PC-9 (cell line): Measurements from ENCODE around the gene SEMA6A. TPM values are rescaled to one million over a fixed set of nuclear protein-coding genes. Genes with fewer than 3 reads are reported as not detected.

Source experiments
- BruUV-seq: library from RNA; stranded (reverse); fragments of 400-500 nt; replicated peaks from 2 replicates; lab custom pipeline; 2021; lab: Mats Ljungman, UMichigan
- CTCF ChIA-PET: fragments of 300-600 bp; sonication (Branson Sonifier 250); formaldehyde crosslinking; loops from one replicate; lab custom pipeline; 2022; ENCODE audit warnings: antibody characterized with exemption; lab: Charles Lee
- POLR2A ChIA-PET: fragments of 300-600 bp; sonication (Branson Sonifier 250); formaldehyde crosslinking; loops from one replicate; lab custom pipeline; 2022; ENCODE audit warnings: antibody characterized with exemption; ENCODE audit not compliant: unreplicated experiment; lab: Charles Lee
- DNase-seq, 2 experiments: peaks; one replicate each; pipeline versions ENCODE4 v3.0.0 to v3.0.0-alpha.2; 2015 to 2022; ENCODE audit warnings: mixed read lengths in 1 of 2
- H2AFZ ChIP-seq: fragments of 200-600 bp; sonication (generic); 2 replicates; pipeline ENCODE4 v1.8.1; 2017; ENCODE audit warnings: antibody characterized with exemption
- H3F3A ChIP-seq: fragments of 200-600 bp; sonication (generic); 2 replicates; pipeline ENCODE4 v1.8.1; 2017; ENCODE audit warnings: antibody characterized with exemption, mild to moderate bottlenecking, low read depth; ENCODE audit not compliant: insufficient read depth
- H3K27ac ChIP-seq: fragments of 200-600 bp; sonication (generic); 2 replicates; pipeline ENCODE4 v1.6.1; 2016; ENCODE audit warnings: mixed run types
- H3K27me3 ChIP-seq: fragments of 200-600 bp; sonication (generic); 2 replicates; pipeline ENCODE4 v1.6.1; 2016; ENCODE audit warnings: low read depth, mixed run types; ENCODE audit not compliant: insufficient read depth
- H3K36me3 ChIP-seq: fragments of 200-600 bp; sonication (generic); 2 replicates; pipeline ENCODE4 v1.6.1; 2016; ENCODE audit warnings: low read depth, mixed run types
- H3K4me1 ChIP-seq: fragments of 200-600 bp; sonication (generic); replicated peaks from 2 replicates; pipeline ENCODE4 v1.6.1; 2016; ENCODE audit warnings: mixed run types; ENCODE audit not compliant: insufficient read depth
- H3K4me2 ChIP-seq: fragments of 200-600 bp; sonication (generic); 2 replicates; pipeline ENCODE4 v1.6.1; 2017; ENCODE audit warnings: mixed run types
- H3K4me3 ChIP-seq: fragments of 200-600 bp; sonication (generic); 2 replicates; pipeline ENCODE4 v1.6.1; 2016; ENCODE audit warnings: mixed run types
- H3K79me2 ChIP-seq: fragments of 200-600 bp; sonication (generic); 2 replicates; pipeline ENCODE4 v1.6.1; 2017; ENCODE audit warnings: low read depth, mixed run types
- H3K9me2 ChIP-seq: fragments of 200-600 bp; sonication (generic); 2 replicates; pipeline ENCODE4 v1.8.1; 2017; ENCODE audit warnings: mild to moderate bottlenecking; ENCODE audit not compliant: insufficient read depth
- H3K9me3 ChIP-seq: fragments of 200-600 bp; sonication (generic); 2 replicates; pipeline ENCODE4 v1.8.1; 2016; ENCODE audit warnings: low read depth; ENCODE audit not compliant: insufficient read depth
- H4K20me1 ChIP-seq: fragments of 200-600 bp; sonication (generic); 2 replicates; pipeline ENCODE4 v1.8.1; 2017; ENCODE audit not compliant: insufficient read depth
- EZH2 ChIP-seq: fragments of 200-600 bp; sonication (generic); IDR thresholded peaks from 2 replicates; pipeline ENCODE4 v1.8.0; 2017; ENCODE audit warnings: antibody characterized with exemption, low read depth
- intact Hi-C: fragments of 100-400 bp; cut with micrococcal nuclease; formaldehyde crosslinking; loops from one replicate; pipeline ENCODE4 v1.10.0; 2022; ENCODE audit not compliant: unreplicated experiment
- total RNA-seq: library from RNA; stranded (reverse); gene quantifications from 2 replicates; pipeline ENCODE4 v1.2.3, GENCODE V29; 2021
- TF ChIP-seq, protein P1 (sequence below): fragments of 200-600 bp; sonication (generic); conservative IDR thresholded peaks from 2 replicates; pipeline ENCODE4 v1.6.1; 2017; ENCODE audit warnings: mixed run types, antibody characterized with exemption, mild to moderate bottlenecking, moderate library complexity

Gene SEMA6A
- total RNA-seq, 1 experiment from 2014 or later = not detected

DNA sequence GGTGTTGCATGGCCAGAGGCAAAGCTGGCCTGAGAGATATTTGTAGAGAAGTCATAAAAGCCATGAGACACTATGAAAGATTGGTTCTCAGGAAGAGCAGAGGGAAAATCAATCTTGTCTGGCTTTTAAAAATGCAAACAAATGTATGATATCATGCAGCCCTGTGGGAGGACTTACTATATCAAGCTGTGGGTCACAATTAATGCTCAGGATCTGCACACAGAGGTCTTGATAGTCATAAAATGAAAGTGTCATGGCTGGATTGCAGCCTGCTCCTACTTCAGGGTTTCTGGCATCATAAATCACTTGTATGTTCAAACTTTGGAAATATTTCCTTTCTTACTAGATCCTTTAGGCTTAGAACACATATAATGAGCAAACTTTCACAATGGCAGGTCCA lies 151.5 kb downstream of the SEMA6A start:
- Histone ChIP-seq H3F3A (no peaks in the 10 kb centered on the region), H4K20me1 (no peaks in the 10 kb centered on the region), H3K9me3 (no peaks in the 10 kb centered on the region), H3K4me2 (no peak overlapping the region), H3K27ac (no peak overlapping the region), H3K79me2 (no peaks in the 10 kb centered on the region), H3K9me2 (no peaks in the 10 kb centered on the region), H3K4me1 (no peaks in the 10 kb centered on the region), H2AFZ (no peak overlapping the region), H3K27me3 (no peaks in the 10 kb centered on the region), H3K36me3 (no peaks in the 10 kb centered on the region), H3K4me3 (no peak overlapping the region)
- intact Hi-C loops = no loop called here
- DNase-seq = no peak
- TF ChIP-seq EZH2 = no peak
- TF ChIP-seq, protein P1, sequence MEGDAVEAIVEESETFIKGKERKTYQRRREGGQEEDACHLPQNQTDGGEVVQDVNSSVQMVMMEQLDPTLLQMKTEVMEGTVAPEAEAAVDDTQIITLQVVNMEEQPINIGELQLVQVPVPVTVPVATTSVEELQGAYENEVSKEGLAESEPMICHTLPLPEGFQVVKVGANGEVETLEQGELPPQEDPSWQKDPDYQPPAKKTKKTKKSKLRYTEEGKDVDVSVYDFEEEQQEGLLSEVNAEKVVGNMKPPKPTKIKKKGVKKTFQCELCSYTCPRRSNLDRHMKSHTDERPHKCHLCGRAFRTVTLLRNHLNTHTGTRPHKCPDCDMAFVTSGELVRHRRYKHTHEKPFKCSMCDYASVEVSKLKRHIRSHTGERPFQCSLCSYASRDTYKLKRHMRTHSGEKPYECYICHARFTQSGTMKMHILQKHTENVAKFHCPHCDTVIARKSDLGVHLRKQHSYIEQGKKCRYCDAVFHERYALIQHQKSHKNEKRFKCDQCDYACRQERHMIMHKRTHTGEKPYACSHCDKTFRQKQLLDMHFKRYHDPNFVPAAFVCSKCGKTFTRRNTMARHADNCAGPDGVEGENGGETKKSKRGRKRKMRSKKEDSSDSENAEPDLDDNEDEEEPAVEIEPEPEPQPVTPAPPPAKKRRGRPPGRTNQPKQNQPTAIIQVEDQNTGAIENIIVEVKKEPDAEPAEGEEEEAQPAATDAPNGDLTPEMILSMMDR = no peak
- ChIA-PET POLR2A (no interaction called here), CTCF (no interaction called here)
- no TSS peak for BruUV-seq

DNA sequence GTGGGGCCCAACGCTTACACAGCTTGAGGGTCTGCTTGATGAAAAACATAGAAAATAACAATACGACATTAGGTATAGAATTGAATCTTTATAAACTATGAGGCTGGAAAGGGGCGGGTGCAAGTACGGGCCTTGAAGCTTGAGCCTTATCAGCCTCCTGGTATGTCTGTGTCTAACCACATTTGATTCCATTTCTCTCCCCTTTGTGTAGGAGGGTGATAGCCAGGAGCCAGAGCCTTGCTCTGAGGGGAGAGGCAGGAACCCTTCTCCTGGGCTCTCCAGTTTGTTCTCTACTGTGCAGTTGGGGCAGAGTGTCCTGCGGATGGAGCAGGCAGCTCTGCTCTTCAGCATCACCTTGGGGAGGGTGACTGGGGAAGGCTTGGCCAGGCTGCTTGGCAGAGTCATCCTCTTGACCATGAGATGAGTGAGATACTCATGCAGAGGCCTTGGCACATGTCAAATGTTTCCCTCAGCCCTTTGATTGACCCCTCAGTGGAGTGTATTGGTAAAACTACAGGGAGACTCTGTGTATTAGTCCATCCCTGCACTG lies 153.5 kb downstream of the SEMA6A start:
- TF ChIP-seq EZH2 = no peak
- TF ChIP-seq, protein P1 = no peak
- Histone ChIP-seq H4K20me1 (no peaks in the 10 kb centered on the region), H3K9me2 (no peaks in the 10 kb centered on the region), H3K4me1 (no peaks in the 10 kb centered on the region), H3K27me3 (no peaks in the 10 kb centered on the region), H3K4me3 (no peak overlapping the region), H3K4me2 (no peak overlapping the region), H3K27ac (no peak overlapping the region), H3K79me2 (no peaks in the 10 kb centered on the region), H2AFZ (no peak overlapping the region), H3F3A (no peaks in the 10 kb centered on the region), H3K9me3 (no peaks in the 10 kb centered on the region), H3K36me3 (no peaks in the 10 kb centered on the region)
- ChIA-PET CTCF (no interaction called here), POLR2A (no interaction called here)
- no TSS peak for BruUV-seq
- intact Hi-C loops = no loop called here
- no peak for DNase-seq

DNA sequence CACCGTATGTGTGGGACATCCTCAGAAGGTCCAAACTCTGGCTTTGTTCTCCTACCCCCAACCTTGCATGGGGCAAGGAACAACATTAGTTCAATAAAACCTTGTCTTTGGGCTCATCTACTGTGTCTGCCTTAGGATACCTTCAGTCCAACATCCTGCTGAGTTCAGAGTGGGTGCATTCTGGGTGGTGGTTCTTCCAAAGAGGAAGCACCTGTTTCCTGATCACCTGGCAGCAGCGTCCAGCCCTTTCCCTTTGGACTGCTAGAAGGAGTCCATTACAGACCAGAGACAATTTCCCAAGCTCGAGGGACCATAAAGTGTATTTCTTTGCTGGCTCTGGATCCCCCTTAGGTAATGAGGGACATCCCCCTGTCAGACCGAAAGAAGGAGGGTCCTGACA lies 154.1 kb downstream of the SEMA6A start:
- TF ChIP-seq, protein P1 = no peak
- no peak for TF ChIP-seq EZH2
- Histone ChIP-seq H3K9me3 (no peaks in the 10 kb centered on the region), H4K20me1 (no peaks in the 10 kb centered on the region), H3K9me2 (no peaks in the 10 kb centered on the region), H3K27me3 (no peaks in the 10 kb centered on the region), H2AFZ (no peak overlapping the region), H3K79me2 (no peaks in the 10 kb centered on the region), H3K4me1 (no peaks in the 10 kb centered on the region), H3K4me3 (no peak overlapping the region), H3K36me3 (no peaks in the 10 kb centered on the region), H3F3A (no peaks in the 10 kb centered on the region), H3K4me2 (no peak overlapping the region), H3K27ac (no peak overlapping the region)
- intact Hi-C loops = no loop called here
- no TSS peak for BruUV-seq
- ChIA-PET CTCF (no interaction called here), POLR2A (no interaction called here)
- DNase-seq = no peak
